ENCODE measurements around the gene MTHFD1L. TPM values are rescaled to one million over a fixed set of nuclear protein-coding genes. Genes with fewer than 3 reads are reported as not detected.

The MTHFD1L gene
- 38.7 to 44.1 TPM (median 40.7 TPM) in 5 replicates for total RNA-seq (2022; extraction: Qiagen RNA extraction)

GRCh38 chr6:150865406-150866146 lies at the start of gene MTHFD1L:
TSS of gene MTHFD1L (plus strand) at chr6:150865702. CDS start at chr6:150865823, 121 bp downstream.

Measured in A549 treated with CORT108297 at 1 μM for 4 hours (cell line).